Transverse colon (tissue), 4 donors: Measurements from ENCODE around the gene TNFSF9. TPM values are rescaled to one million over a fixed set of nuclear protein-coding genes. Genes with fewer than 3 reads are reported as not detected.

Source experiments
- DNase-seq: peaks from one replicate; pipeline ENCODE4 v3.0.0-alpha.2; 2019
- H3K27ac ChIP-seq, 4 donors: fragments of 200-600 bp; sonication (generic); 2 replicates each; pipeline ENCODE4 v1.5.1; 2016 to 2018; ENCODE audit warnings: inconsistent platforms in 4 of 4
- H3K27me3 ChIP-seq: fragments of 200-600 bp; sonication (generic); 2 replicates; pipeline ENCODE4 v1.5.1; 2017; ENCODE audit warnings: inconsistent platforms
- H3K36me3 ChIP-seq, 4 donors: fragments of 200-600 bp; sonication (generic); 2 replicates each; pipeline ENCODE4 v1.5.1; 2017 to 2019; ENCODE audit warnings: inconsistent platforms in 4 of 4
- H3K4me1 ChIP-seq, 4 donors: fragments of 200-600 bp; sonication (generic); 2 replicates each; pipeline ENCODE4 v1.5.1; 2017 to 2020; ENCODE audit warnings: inconsistent platforms in 4 of 4
- H3K4me3 ChIP-seq, 4 donors: fragments of 200-600 bp; sonication (generic); 1 replicate in 1 of 4; 2 replicates in 3 of 4; pipeline versions ENCODE4 v1.5.1 to v1.6.1; 2017 to 2019; ENCODE audit warnings: inconsistent platforms in 4 of 4
- H3K9me3 ChIP-seq, 2 donors: fragments of 200-600 bp; sonication (generic); 2 replicates each; pipeline ENCODE4 v1.5.1; 2017 to 2019; ENCODE audit warnings: inconsistent platforms in 2 of 2
- EP300 ChIP-seq: sonication (generic); formaldehyde crosslinking; IDR thresholded peaks from one replicate; pipeline ENCODE4 v1.6.1; 2017; ENCODE audit warnings: antibody characterized with exemption, low read depth
- POLR2A ChIP-seq: fragments of 450-650 bp; IDR thresholded peaks from one replicate; pipeline ENCODE4 v1.6.1; 2016; ENCODE audit warnings: antibody characterized with exemption, mild to moderate bottlenecking, moderate library complexity
- POLR2AphosphoS5 ChIP-seq, 3 donors: sonication (generic); formaldehyde crosslinking; IDR thresholded peaks; one replicate each; pipeline ENCODE4 v1.6.1; 2016; ENCODE audit warnings: antibody characterized with exemption in 3 of 3
- WGBS, 2 donors: methylation state at CpG; one replicate each; pipeline ENCODE4 v1.1.5; 2018; ENCODE audit warnings: low coverage in 1 of 2; 5-methylcytosine and 5-hydroxymethylcytosine counted together
- in situ Hi-C, 4 donors: fragments of 200-750 bp; cut with MboI; loops; one replicate each; pipeline versions ENCODE4 v1.15.0 to v1.15.1; 2017; ENCODE audit warnings: low sequenced_read_pairs in 3 of 4, low pct_ligation_motif_present in 1 of 4, low pct_unique_long_range_greater_than_20kb in 1 of 4
- intact Hi-C: fragments of 100-400 bp; cut with DNase I; formaldehyde crosslinking; loops from one replicate; pipeline ENCODE4 v1.15.1; 2023; ENCODE audit warnings: low total_unique reads
- total RNA-seq, 4 donors: library from RNA; depleted of rRNA; stranded (reverse); fragments of >200 nt; gene quantifications; one replicate each; pipeline ENCODE4 v1.1.0, GENCODE V29; 2016
- TF ChIP-seq, protein P1 (sequence below), 5 experiments: fragments of 200-600 bp in 3 of 5; fragments of 450-650 bp in 2 of 5; sonication (generic) in 3 of 5; IDR thresholded peaks; 1 replicate in 2 of 5; 2 replicates in 3 of 5; pipeline ENCODE4 v1.5.1; 2016 to 2017; ENCODE audit warnings: antibody characterized with exemption in 5 of 5, inconsistent platforms in 3 of 5, mild to moderate bottlenecking in 2 of 5, moderate library complexity in 1 of 5

Gene TNFSF9
- total RNA-seq, 4 donors from 2014 or later: 0.95 to 2.7 TPM; not detected in 2

- no peak overlapping the region for H3K27ac ChIP-seq
- no peak overlapping the region for H3K4me3 ChIP-seq
- H3K36me3 ChIP-seq: no peaks in the 10 kb centered on the region
- DNase-seq: peak; percentile 51
- in situ Hi-C loops: loop anchor here in 1 of 4 donors (10.0 kb wide), 1 partner anchor 206 kb away; the partner anchor contains the start of genes GPR108 and TRIP10
- intact Hi-C loops: no loop called here
- peaks cover 10 to 42% (median 23%) of the 10 kb centered on the region in 4 donors for H3K4me1 ChIP-seq
- 26 to 41% methylated on average over 4 to 9 of the region's 9 CpGs for WGBS, 2 donors
- H3K27me3 ChIP-seq: peaks cover 18% of the 10 kb centered on the region
- no peak for TF ChIP-seq POLR2AphosphoS5 (IDR thresholded peaks at IDR 0.05)
- TF ChIP-seq, protein P1, sequence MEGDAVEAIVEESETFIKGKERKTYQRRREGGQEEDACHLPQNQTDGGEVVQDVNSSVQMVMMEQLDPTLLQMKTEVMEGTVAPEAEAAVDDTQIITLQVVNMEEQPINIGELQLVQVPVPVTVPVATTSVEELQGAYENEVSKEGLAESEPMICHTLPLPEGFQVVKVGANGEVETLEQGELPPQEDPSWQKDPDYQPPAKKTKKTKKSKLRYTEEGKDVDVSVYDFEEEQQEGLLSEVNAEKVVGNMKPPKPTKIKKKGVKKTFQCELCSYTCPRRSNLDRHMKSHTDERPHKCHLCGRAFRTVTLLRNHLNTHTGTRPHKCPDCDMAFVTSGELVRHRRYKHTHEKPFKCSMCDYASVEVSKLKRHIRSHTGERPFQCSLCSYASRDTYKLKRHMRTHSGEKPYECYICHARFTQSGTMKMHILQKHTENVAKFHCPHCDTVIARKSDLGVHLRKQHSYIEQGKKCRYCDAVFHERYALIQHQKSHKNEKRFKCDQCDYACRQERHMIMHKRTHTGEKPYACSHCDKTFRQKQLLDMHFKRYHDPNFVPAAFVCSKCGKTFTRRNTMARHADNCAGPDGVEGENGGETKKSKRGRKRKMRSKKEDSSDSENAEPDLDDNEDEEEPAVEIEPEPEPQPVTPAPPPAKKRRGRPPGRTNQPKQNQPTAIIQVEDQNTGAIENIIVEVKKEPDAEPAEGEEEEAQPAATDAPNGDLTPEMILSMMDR (IDR thresholded peaks at IDR 0.05): no peak
- no peak for TF ChIP-seq EP300
- TF ChIP-seq POLR2A: no peak
- H3K9me3 ChIP-seq: no peaks in the 10 kb centered on the region
Measured at GRCh38 chr19:6528544-6529121, 2.2 kb upstream of the TNFSF9 start.

- Histone ChIP-seq H3K4me3 (no peak overlapping the region), H3K27ac (no peak overlapping the region), H3K9me3 (no peaks in the 10 kb centered on the region), H3K4me1 (peaks cover 10 to 42% (median 23%) of the 10 kb centered on the region in 4 donors), H3K27me3 (peaks cover 18% of the 10 kb centered on the region), H3K36me3 (no peaks in the 10 kb centered on the region)
- no peak for DNase-seq
- TF ChIP-seq POLR2A: no peak
- no peak for TF ChIP-seq EP300
- TF ChIP-seq POLR2AphosphoS5 (IDR thresholded peaks at IDR 0.05): no peak
- TF ChIP-seq, protein P1 (IDR thresholded peaks at IDR 0.05): no peak
- in situ Hi-C loops: loop anchor here in 1 of 4 donors (10.0 kb wide), 1 partner anchor 205 kb away; the partner anchor contains the start of genes GPR108 and TRIP10
- intact Hi-C loops: no loop called here
- WGBS, 2 donors: 66 to 90% methylated on average over 1 to 2 of the region's 2 CpGs
Measured at GRCh38 chr19:6529351-6529750, 1.5 kb upstream of the TNFSF9 start.

GRCh38 chr19:6529937-6530385 is 865 bp upstream of the TNFSF9 start:
- 68 to 79% methylated on average over 2 of the region's 2 CpGs for WGBS, 2 donors
- in situ Hi-C loops: loop anchor here in 1 of 4 donors (10.0 kb wide), 1 partner anchor 205 kb away; the partner anchor contains the start of genes GPR108 and TRIP10
- Histone ChIP-seq H3K4me3 (peak overlapping the region in 2 of 4 donors; percentile 43 to 56), H3K9me3 (no peaks in the 10 kb centered on the region), H3K27ac (peak overlapping the region in 2 of 4 donors; percentile 58 to 72), H3K27me3 (peaks cover 21% of the 10 kb centered on the region), H3K36me3 (no peaks in the 10 kb centered on the region), H3K4me1 (peaks cover 10 to 42% (median 23%) of the 10 kb centered on the region in 4 donors)
- intact Hi-C loops: loop anchor here (10.0 kb wide), 1 partner anchor 345 kb away; no protein-coding TSS in a partner anchor
- no peak for DNase-seq
- TF ChIP-seq, protein P1 (IDR thresholded peaks at IDR 0.05): no peak
- TF ChIP-seq POLR2A: no peak
- TF ChIP-seq POLR2AphosphoS5 (IDR thresholded peaks at IDR 0.05): no peak
- no peak for TF ChIP-seq EP300

DNA sequence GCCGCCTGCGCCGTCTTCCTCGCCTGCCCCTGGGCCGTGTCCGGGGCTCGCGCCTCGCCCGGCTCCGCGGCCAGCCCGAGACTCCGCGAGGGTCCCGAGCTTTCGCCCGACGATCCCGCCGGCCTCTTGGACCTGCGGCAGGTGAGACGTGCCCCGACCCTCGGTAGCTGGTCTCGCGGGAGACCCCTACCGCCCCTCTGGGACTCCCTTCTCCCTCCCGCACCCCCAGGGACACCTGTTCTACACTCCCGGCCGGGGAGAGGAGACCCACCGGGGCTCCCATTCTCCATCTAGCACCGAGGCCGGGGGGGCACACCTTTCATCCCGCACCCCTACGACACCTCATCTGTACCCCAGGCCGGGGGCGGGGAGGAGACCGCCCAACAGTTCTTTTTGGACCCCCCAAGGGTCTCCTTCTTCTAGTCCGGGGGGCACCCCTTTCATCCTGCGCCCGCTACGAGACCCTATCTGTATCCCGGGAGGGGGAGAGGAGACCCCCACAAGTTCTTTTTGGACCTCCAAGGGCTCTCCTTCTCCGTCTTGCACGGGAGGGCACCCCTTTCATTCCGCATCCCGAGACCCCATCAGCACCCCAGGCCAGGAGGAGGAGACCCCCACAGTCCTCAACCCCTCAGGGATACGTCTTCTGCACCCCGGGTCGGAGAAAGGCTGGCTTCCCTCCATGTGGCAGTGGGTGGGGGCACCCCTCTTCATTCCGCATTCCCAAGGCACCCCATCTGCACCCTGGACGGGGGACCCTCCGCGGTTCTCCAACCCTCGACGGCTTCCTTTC is 533 bp downstream of the TNFSF9 start:
- WGBS, 2 donors: 32% methylated on average over 24 of the region's 57 CpGs; no CpG with 5 or more reads in 1 of the 2 donors
- Histone ChIP-seq H3K36me3 (no peaks in the 10 kb centered on the region), H3K4me3 (peak overlapping the region; percentile 15 to 64 (median 50)), H3K4me1 (peaks cover 10 to 43% (median 24%) of the 10 kb centered on the region in 4 donors), H3K27ac (peak overlapping the region; percentile 52 to 74 (median 65)), H3K27me3 (peaks cover 21% of the 10 kb centered on the region), H3K9me3 (no peaks in the 10 kb centered on the region)
- in situ Hi-C loops (no loop called here), intact Hi-C loops (loop anchor here (10.0 kb wide), 1 partner anchor 343 kb away; no protein-coding TSS in a partner anchor)
- TF ChIP-seq, protein P1 (IDR thresholded peaks at IDR 0.05): no peak
- TF ChIP-seq POLR2AphosphoS5 (IDR thresholded peaks at IDR 0.05): no peak
- TF ChIP-seq EP300: no peak
- TF ChIP-seq POLR2A: no peak
- DNase-seq: no peak
